Body of pancreas (tissue), 4 donors: ENCODE data around the gene SYNE3. TPM values are rescaled to one million over a fixed set of nuclear protein-coding genes. Genes with fewer than 3 reads are reported as not detected.
A peak's percentile ranks its signal among the peaks of the same experiment; 100 is the strongest.

Experiments used
- ATAC-seq: fragments of 150-250 bp; one replicate; pipeline ENCODE4 v1.9.1; 2016
- DNase-seq, 4 donors: peaks; one replicate each; pipeline ENCODE4 v3.0.0-alpha.2; 2019
- H3K27ac ChIP-seq, 4 donors: fragments of 200-600 bp; sonication (generic); 1 replicate in 3 of 4; 2 replicates in 1 of 4; pipeline versions ENCODE4 v1.5.1 to v1.6.1; 2016 to 2019; ENCODE audit warnings: mild to moderate bottlenecking in 1 of 4, mixed read lengths in 1 of 4, moderate library complexity in 1 of 4
- H3K27me3 ChIP-seq, 2 donors: fragments of 200-600 bp; sonication (generic); one replicate each; pipeline ENCODE4 v1.6.0; 2016; ENCODE audit warnings: mild to moderate bottlenecking in 1 of 2
- H3K36me3 ChIP-seq, 2 donors: fragments of 200-600 bp; sonication (generic); replicated peaks in 1 of 2; 2 replicates each; pipeline ENCODE4 v1.5.1; 2016; ENCODE audit warnings: low read depth in 2 of 2; ENCODE audit not compliant: insufficient read depth in 1 of 2
- H3K4me1 ChIP-seq: fragments of 200-600 bp; sonication (generic); one replicate; pipeline ENCODE4 v1.6.0; 2016
- H3K4me3 ChIP-seq, 2 donors: fragments of 200-600 bp; sonication (generic); 1 replicate in 1 of 2; 2 replicates in 1 of 2; pipeline ENCODE4 v1.5.1; 2016 to 2019
- H3K9me3 ChIP-seq, 3 donors: fragments of 200-600 bp; sonication (generic); 1 replicate in 2 of 3; 2 replicates in 1 of 3; pipeline ENCODE4 v1.5.1; 2016
- POLR2A ChIP-seq, 3 donors: fragments of 450-650 bp; IDR thresholded peaks; one replicate each; pipeline ENCODE4 v1.6.1; 2016; ENCODE audit warnings: antibody characterized with exemption in 3 of 3, mild to moderate bottlenecking in 2 of 3
- WGBS, 2 donors: methylation state at CpG; one replicate each; pipeline ENCODE4 v1.1.5; 2017; 5-methylcytosine and 5-hydroxymethylcytosine counted together
- intact Hi-C: fragments of 100-400 bp; cut with DNase I; formaldehyde crosslinking; loops from one replicate; pipeline ENCODE4 v1.15.1; 2023
- total RNA-seq, 2 donors: library from RNA; depleted of rRNA; stranded (reverse); fragments of >200 nt; gene quantifications; one replicate each; pipeline ENCODE4 v1.1.0, GENCODE V29; 2016
- TF ChIP-seq, protein P1 (sequence below), 7 experiments: fragments of 450-650 bp in 4 of 7; fragments of 200-600 bp in 3 of 7; sonication (generic) in 3 of 7; IDR thresholded peaks; one replicate each; pipeline ENCODE4 v1.5.1; 2016 to 2019; ENCODE audit warnings: antibody characterized with exemption in 7 of 7

Gene SYNE3
- total RNA-seq, 2 donors from 2014 or later: 7.0 to 7.3 TPM

- Histone ChIP-seq H3K36me3 (no peaks in the 10 kb centered on the region), H3K27me3 (no peaks in the 10 kb centered on the region), H3K4me1 (peaks cover 9% of the 10 kb centered on the region), H3K4me3 (no peak overlapping the region), H3K27ac (peak overlapping the region in 1 of 4 donors; percentile 15), H3K9me3 (no peaks in the 10 kb centered on the region)
- no peak for ATAC-seq
- no peak for TF ChIP-seq POLR2A (IDR thresholded peaks at IDR 0.05)
- TF ChIP-seq, protein P1, sequence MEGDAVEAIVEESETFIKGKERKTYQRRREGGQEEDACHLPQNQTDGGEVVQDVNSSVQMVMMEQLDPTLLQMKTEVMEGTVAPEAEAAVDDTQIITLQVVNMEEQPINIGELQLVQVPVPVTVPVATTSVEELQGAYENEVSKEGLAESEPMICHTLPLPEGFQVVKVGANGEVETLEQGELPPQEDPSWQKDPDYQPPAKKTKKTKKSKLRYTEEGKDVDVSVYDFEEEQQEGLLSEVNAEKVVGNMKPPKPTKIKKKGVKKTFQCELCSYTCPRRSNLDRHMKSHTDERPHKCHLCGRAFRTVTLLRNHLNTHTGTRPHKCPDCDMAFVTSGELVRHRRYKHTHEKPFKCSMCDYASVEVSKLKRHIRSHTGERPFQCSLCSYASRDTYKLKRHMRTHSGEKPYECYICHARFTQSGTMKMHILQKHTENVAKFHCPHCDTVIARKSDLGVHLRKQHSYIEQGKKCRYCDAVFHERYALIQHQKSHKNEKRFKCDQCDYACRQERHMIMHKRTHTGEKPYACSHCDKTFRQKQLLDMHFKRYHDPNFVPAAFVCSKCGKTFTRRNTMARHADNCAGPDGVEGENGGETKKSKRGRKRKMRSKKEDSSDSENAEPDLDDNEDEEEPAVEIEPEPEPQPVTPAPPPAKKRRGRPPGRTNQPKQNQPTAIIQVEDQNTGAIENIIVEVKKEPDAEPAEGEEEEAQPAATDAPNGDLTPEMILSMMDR (IDR thresholded peaks at IDR 0.05): no peak
- DNase-seq: no peak
- intact Hi-C loops: no loop called here
- WGBS, 2 donors: 27 to 40% methylated on average over 4 of the region's 4 CpGs
Measured at GRCh38 chr14:95496690-95497259, 19.7 kb downstream of the SYNE3 start.

DNA sequence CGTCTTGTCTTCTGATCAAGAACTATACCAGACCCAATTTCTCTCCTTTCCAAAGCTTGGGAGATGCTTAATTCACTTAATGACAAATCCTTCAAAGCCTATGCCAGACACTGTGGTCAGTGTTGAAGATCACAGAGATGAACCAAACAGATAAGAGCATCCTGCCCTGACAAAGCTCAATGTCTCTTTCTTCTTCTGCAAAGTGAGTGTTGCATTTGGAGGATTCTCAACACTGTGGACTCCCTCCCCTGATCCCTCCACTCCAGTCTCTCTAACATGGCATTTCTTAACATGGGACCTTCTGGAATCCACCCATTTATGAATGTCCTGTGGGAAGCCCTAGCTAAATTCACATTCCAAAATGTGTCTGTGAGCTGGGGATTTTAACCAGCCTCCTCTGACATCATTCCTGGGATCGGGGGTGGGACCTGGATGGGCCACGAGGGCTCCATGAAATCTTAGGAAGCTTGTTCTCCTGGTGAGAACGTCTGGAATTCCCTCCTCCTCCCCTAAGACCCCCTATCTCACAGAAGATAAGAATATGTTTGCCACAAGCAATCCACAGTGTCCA is 20.3 kb downstream of the SYNE3 start:
- DNase-seq: no peak
- intact Hi-C loops: no loop called here
- Histone ChIP-seq H3K27me3 (no peaks in the 10 kb centered on the region), H3K4me3 (no peak overlapping the region), H3K9me3 (no peaks in the 10 kb centered on the region), H3K27ac (peak overlapping the region in 1 of 4 donors; percentile 4), H3K36me3 (no peaks in the 10 kb centered on the region), H3K4me1 (peaks cover 9% of the 10 kb centered on the region)
- no peak for ATAC-seq
- 40 to 44% methylated on average over 4 of the region's 4 CpGs for WGBS, 2 donors
- no peak for TF ChIP-seq POLR2A (IDR thresholded peaks at IDR 0.05)
- TF ChIP-seq, protein P1 (IDR thresholded peaks at IDR 0.05): no peak

DNA sequence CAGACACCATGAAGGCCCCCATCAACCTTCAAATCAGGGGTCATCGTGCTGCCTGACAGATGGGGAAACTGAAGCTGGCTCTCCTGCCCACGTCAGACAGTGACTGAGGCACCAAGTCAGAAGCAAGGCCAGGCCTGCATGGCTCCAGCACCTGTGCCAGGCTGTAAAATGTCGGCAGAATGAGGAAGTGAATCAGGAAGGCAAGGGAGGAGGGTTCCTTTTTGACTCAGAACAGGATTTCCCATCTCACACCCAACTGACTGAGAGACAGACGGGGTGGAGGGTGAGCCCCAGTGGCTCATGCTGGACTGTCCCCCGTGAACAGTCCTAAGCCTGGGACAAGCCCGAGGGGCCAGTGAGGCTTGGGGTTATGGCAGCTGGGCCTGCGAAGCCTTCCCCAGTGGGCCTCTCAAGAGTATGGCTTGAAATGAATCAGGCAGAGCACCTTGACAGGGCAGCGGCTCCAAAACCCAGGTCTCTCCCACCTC is 20.9 kb downstream of the SYNE3 start:
- peaks cover 7% of the 10 kb centered on the region for H3K4me1 ChIP-seq
- ATAC-seq: no peak

GRCh38 chr14:95495076-95495475 is 21.4 kb downstream of the SYNE3 start:
- no peaks in the 10 kb centered on the region for H3K9me3 ChIP-seq
- no peak overlapping the region for H3K4me3 ChIP-seq
- no peak for DNase-seq
- 85 to 92% methylated on average over 3 of the region's 3 CpGs for WGBS, 2 donors
- no peaks in the 10 kb centered on the region for H3K27me3 ChIP-seq
- H3K27ac ChIP-seq: no peak overlapping the region
- no peak for ATAC-seq
- peaks cover 1% of the 10 kb centered on the region for H3K4me1 ChIP-seq
- TF ChIP-seq POLR2A (IDR thresholded peaks at IDR 0.05): no peak
- TF ChIP-seq, protein P1 (IDR thresholded peaks at IDR 0.05): no peak
- H3K36me3 ChIP-seq: no peaks in the 10 kb centered on the region
- intact Hi-C loops: no loop called here

More for the DNA sequence above, 20.9 kb downstream of the SYNE3 start:
- no peaks in the 10 kb centered on the region for H3K27me3 ChIP-seq
- no peaks in the 10 kb centered on the region for H3K36me3 ChIP-seq
- intact Hi-C loops: no loop called here
- H3K9me3 ChIP-seq: no peaks in the 10 kb centered on the region
- 80 to 92% methylated on average over 2 to 8 of the region's 8 CpGs for WGBS, 2 donors
- peak in 1 of 4 donors; percentile 38 for DNase-seq
- TF ChIP-seq, protein P1 (IDR thresholded peaks at IDR 0.05): no peak
- TF ChIP-seq POLR2A (IDR thresholded peaks at IDR 0.05): no peak
- no peak overlapping the region for H3K4me3 ChIP-seq
- H3K27ac ChIP-seq: peak overlapping the region in 1 of 4 donors; percentile 4

GRCh38 chr14:95494456-95494855 is 22.0 kb downstream of the SYNE3 start:
- H3K4me1 ChIP-seq: no peaks in the 10 kb centered on the region
- H3K9me3 ChIP-seq: no peaks in the 10 kb centered on the region
- no peak for TF ChIP-seq POLR2A (IDR thresholded peaks at IDR 0.05)
- TF ChIP-seq, protein P1 (IDR thresholded peaks at IDR 0.05): no peak
- no peak overlapping the region for H3K27ac ChIP-seq
- 83 to 95% methylated on average over 3 to 4 of the region's 4 CpGs for WGBS, 2 donors
- H3K27me3 ChIP-seq: no peaks in the 10 kb centered on the region
- ATAC-seq: no peak
- intact Hi-C loops: no loop called here
- no peaks in the 10 kb centered on the region for H3K36me3 ChIP-seq
- no peak overlapping the region for H3K4me3 ChIP-seq
- no peak for DNase-seq
